Ovary (tissue), 9 donors: ENCODE data around the gene ATP2C2. TPM values are rescaled to one million over a fixed set of nuclear protein-coding genes. Genes with fewer than 3 reads are reported as not detected.

ENCODE experiments used
- DNase-seq, 5 donors: peaks; one replicate each; pipeline ENCODE4 v3.0.0-alpha.2; 2019 to 2020
- H3K27ac ChIP-seq, 2 donors: fragments of 200-600 bp; one replicate each; pipeline versions ENCODE4 v1.5.1 to v1.8.0; 2019 to 2022
- H3K27me3 ChIP-seq: fragments of 200-600 bp; one replicate; pipeline ENCODE4 v1.8.0; 2022
- H3K36me3 ChIP-seq: fragments of 200-600 bp; sonication (generic); one replicate; pipeline ENCODE4 v1.5.1; 2019
- H3K4me1 ChIP-seq: one replicate; pipeline ENCODE4 v1.8.1; 2013; ENCODE audit warnings: mild to moderate bottlenecking, moderate library complexity; ENCODE audit not compliant: insufficient read depth
- H3K4me3 ChIP-seq: fragments of 200-600 bp; sonication (generic); one replicate; pipeline ENCODE4 v1.5.1; 2017
- H3K9me3 ChIP-seq, 2 donors: fragments of 200-600 bp in 1 of 2; sonication (generic) in 1 of 2; one replicate each; pipeline versions ENCODE4 v1.5.1 to v1.8.1; 2013 to 2019; ENCODE audit warnings: mild to moderate bottlenecking in 1 of 2, moderate library complexity in 1 of 2
- CTCF ChIP-seq, 3 donors: fragments of 450-650 bp in 2 of 3; fragments of 200-600 bp in 1 of 3; IDR thresholded peaks; one replicate each; pipeline versions ENCODE4 v1.5.1 to v1.8.0; 2016 to 2022; ENCODE audit warnings: antibody characterized with exemption in 3 of 3, mild to moderate bottlenecking in 1 of 3
- EP300 ChIP-seq: sonication (generic); formaldehyde crosslinking; IDR thresholded peaks from one replicate; pipeline ENCODE4 v1.6.1; 2017; ENCODE audit warnings: antibody characterized with exemption
- POLR2A ChIP-seq: fragments of 450-650 bp; IDR thresholded peaks from one replicate; pipeline ENCODE4 v1.6.1; 2017; ENCODE audit warnings: antibody characterized with exemption, mild to moderate bottlenecking, moderate library complexity
- WGBS, 3 donors: extraction: QIAGEN DNeasy Blood & Tissue Kit in 1 of 3; methylation state at CpG; one replicate each; pipeline versions ENCODE4 v1.1.5 to v1.1.7; 2013 to 2017; 5-methylcytosine and 5-hydroxymethylcytosine counted together
- intact Hi-C, 4 donors: fragments of 100-400 bp; cut with DNase I; formaldehyde crosslinking; loops; one replicate each; pipeline versions ENCODE4 v1.11.0 to v1.15.1; 2022 to 2023
- polyA plus RNA-seq, 2 donors: library from polyadenylated mRNA; stranded (reverse); fragments of 200-250 nt in 1 of 2; fragments of 350-450 nt in 1 of 2; fragmentation: Illumina TruSeq in 1 of 2; extraction: RNeasy Lipid Tissue Mini Kit (QIAGEN cat#74804) in 1 of 2; gene quantifications; one replicate each; pipeline ENCODE4 v1.2.3, GENCODE V29; 2013 to 2014
- total RNA-seq, 7 donors: library from RNA; depleted of rRNA in 2 of 7; stranded (reverse); fragments of >200 nt in 2 of 7; fragmentation: NEBNext Ultra II Directional in 3 of 7; extraction: Animal tissue kit (Norgen Biotek cat#: 25700) in 3 of 7; gene quantifications; one replicate each; pipeline versions ENCODE4 v1.1.0 to v1.2.4, GENCODE V29; 2016 to 2023
- donor health status: DM: no; HTN: no; CAD: no; lungs with moderate emphysema.
- donor health status: DM: no; HTN: no; CAD: no.
- donor health status: Bipolar disorder and iron deficiency.
- donor health status: DM: yes; HTN: yes; CAD: no.
- donor health status: DM: no; HTN: no; CAD: no.
- donor health status: DM: yes; HTN: yes; CAD: no.

ATP2C2 gene
- total and polyA plus RNA-seq, 9 donors = 0.10 to 8.5 (median 1.3) TPM; not detected in 3

- no peak overlapping the region for H3K4me3 ChIP-seq
- TF ChIP-seq POLR2A (no peak), EP300 (no peak), CTCF (IDR thresholded peaks at IDR 0.05) (no peak)
- WGBS, 3 donors = 64 to 72% (median 68%) methylated on average over 8 of the region's 8 CpGs
- no peaks in the 10 kb centered on the region for H3K27me3 ChIP-seq
- intact Hi-C loops = no loop called here
- no peaks in the 10 kb centered on the region for H3K4me1 ChIP-seq
- no peaks in the 10 kb centered on the region for H3K36me3 ChIP-seq
- H3K9me3 ChIP-seq = no peaks in the 10 kb centered on the region
- no peak overlapping the region for H3K27ac ChIP-seq
- DNase-seq = no peak
Observed at GRCh38 chr16:84359326-84359725, 9.0 kb upstream of the ATP2C2 start.

GRCh38 chr16:84360170-84360569 lies 8.2 kb upstream of the ATP2C2 start:
- 86 to 93% (median 90%) methylated on average over 15 of the region's 15 CpGs for WGBS, 3 donors
- H3K4me3 ChIP-seq = no peak overlapping the region
- intact Hi-C loops = no loop called here
- no peaks in the 10 kb centered on the region for H3K4me1 ChIP-seq
- no peaks in the 10 kb centered on the region for H3K27me3 ChIP-seq
- no peak overlapping the region for H3K27ac ChIP-seq
- no peaks in the 10 kb centered on the region for H3K36me3 ChIP-seq
- DNase-seq = no peak
- no peak for TF ChIP-seq CTCF (IDR thresholded peaks at IDR 0.05)
- TF ChIP-seq POLR2A = no peak
- no peak for TF ChIP-seq EP300
- H3K9me3 ChIP-seq = no peaks in the 10 kb centered on the region

- intact Hi-C loops = no loop called here
- no peak for DNase-seq
- no peaks in the 10 kb centered on the region for H3K9me3 ChIP-seq
- WGBS, 3 donors = 82 to 93% (median 87%) methylated on average over 4 of the region's 4 CpGs
- TF ChIP-seq POLR2A (no peak), EP300 (no peak), CTCF (IDR thresholded peaks at IDR 0.05) (no peak)
- no peaks in the 10 kb centered on the region for H3K4me1 ChIP-seq
- H3K27ac ChIP-seq = no peak overlapping the region
- H3K27me3 ChIP-seq = no peaks in the 10 kb centered on the region
- no peaks in the 10 kb centered on the region for H3K36me3 ChIP-seq
- H3K4me3 ChIP-seq = no peak overlapping the region
Observed at GRCh38 chr16:84360748-84361147, 7.6 kb upstream of the ATP2C2 start.

GRCh38 chr16:84361546-84361945 lies 6.8 kb upstream of the ATP2C2 start:
- no peaks in the 10 kb centered on the region for H3K4me1 ChIP-seq

GRCh38 chr16:84362471-84362941 lies 5.8 kb upstream of the ATP2C2 start:
- 72 to 78% (median 73%) methylated on average over 13 of the region's 13 CpGs for WGBS, 3 donors
- TF ChIP-seq POLR2A = no peak
- no peak for TF ChIP-seq EP300
- no peak for TF ChIP-seq CTCF (IDR thresholded peaks at IDR 0.05)
- no peak overlapping the region for H3K4me3 ChIP-seq
- intact Hi-C loops = no loop called here
- no peaks in the 10 kb centered on the region for H3K36me3 ChIP-seq
- H3K27me3 ChIP-seq = no peaks in the 10 kb centered on the region
- no peaks in the 10 kb centered on the region for H3K9me3 ChIP-seq
- no peak for DNase-seq
- H3K27ac ChIP-seq = no peak overlapping the region
- H3K4me1 ChIP-seq = no peaks in the 10 kb centered on the region

More at GRCh38 chr16:84361546-84361945, 6.8 kb upstream of the ATP2C2 start:
- intact Hi-C loops = no loop called here
- no peaks in the 10 kb centered on the region for H3K36me3 ChIP-seq
- no peaks in the 10 kb centered on the region for H3K9me3 ChIP-seq
- no peak overlapping the region for H3K4me3 ChIP-seq
- H3K27me3 ChIP-seq = no peaks in the 10 kb centered on the region
- no peak for DNase-seq
- no peak for TF ChIP-seq POLR2A
- TF ChIP-seq EP300 = no peak
- WGBS, 3 donors = 85 to 94% (median 88%) methylated on average over 5 of the region's 5 CpGs
- H3K27ac ChIP-seq = no peak overlapping the region
